GM23338 (cell line): ENCODE measurements around the gene MGRN1. TPM values are rescaled to one million over a fixed set of nuclear protein-coding genes. Genes with fewer than 3 reads are reported as not detected.

Source experiments
- ATAC-seq: fragments of 200-7000 bp; cut with Tn5 transposase; 3 replicates; pipeline ENCODE4 v1.9.1; 2020
- DNase-seq: peaks from one replicate; pipeline ENCODE4 v3.0.0-alpha.2; 2015; ENCODE audit warnings: low spot score
- H2AFZ ChIP-seq: fragments of 200-600 bp; sonication (generic); 2 replicates; pipeline ENCODE4 v1.8.0; 2016; ENCODE audit warnings: antibody characterized with exemption, mild to moderate bottlenecking, moderate library complexity
- H3F3A ChIP-seq: fragments of 200-600 bp; sonication (generic); replicated peaks from 2 replicates; pipeline ENCODE4 v1.8.0; 2017; ENCODE audit warnings: antibody characterized with exemption, mixed run types, low read depth
- H3K27ac ChIP-seq: fragments of 200-600 bp; sonication (generic); 2 replicates; pipeline ENCODE4 v1.6.1; 2016; ENCODE audit warnings: low read depth
- H3K27me3 ChIP-seq: fragments of 200-600 bp; sonication (generic); 2 replicates; pipeline ENCODE4 v1.8.0; 2016; ENCODE audit warnings: mild to moderate bottlenecking, mixed run types, moderate library complexity; ENCODE audit not compliant: insufficient read depth
- H3K36me3 ChIP-seq: fragments of 200-600 bp; sonication (generic); 2 replicates; pipeline ENCODE4 v1.8.0; 2016; ENCODE audit warnings: mild to moderate bottlenecking; ENCODE audit not compliant: insufficient read depth
- H3K4me1 ChIP-seq: fragments of 200-600 bp; sonication (generic); 2 replicates; pipeline ENCODE4 v1.8.0; 2016; ENCODE audit warnings: mild to moderate bottlenecking, moderate library complexity; ENCODE audit not compliant: insufficient read depth
- H3K4me2 ChIP-seq: fragments of 200-600 bp; sonication (generic); 2 replicates; pipeline ENCODE4 v1.7.1; 2017; ENCODE audit warnings: mixed run types
- H3K4me3 ChIP-seq: fragments of 200-600 bp; sonication (generic); 2 replicates; pipeline ENCODE4 v1.6.1; 2016; ENCODE audit warnings: mixed run types
- H3K79me2 ChIP-seq: fragments of 200-600 bp; sonication (generic); replicated peaks from 2 replicates; pipeline ENCODE4 v1.8.0; 2017; ENCODE audit warnings: mild to moderate bottlenecking; ENCODE audit not compliant: insufficient read depth
- H3K9me2 ChIP-seq: fragments of 200-600 bp; sonication (generic); 2 replicates; pipeline ENCODE4 v1.8.0; 2017; ENCODE audit not compliant: insufficient read depth
- H4K20me1 ChIP-seq: fragments of 200-600 bp; sonication (generic); replicated peaks from 2 replicates; pipeline ENCODE4 v1.8.0; 2017; ENCODE audit warnings: mild to moderate bottlenecking; ENCODE audit not compliant: insufficient read depth
- H3K27ac Mint-ChIP-seq: 2 replicates; pipeline ENCODE4 v1.8.0; 2020; ENCODE audit warnings: inconsistent platforms, mild to moderate bottlenecking, moderate library complexity, mixed read lengths
- H3K27me3 Mint-ChIP-seq: 3 replicates; pipeline ENCODE4 v1.8.0; 2022; ENCODE audit warnings: low read depth, mild to moderate bottlenecking, moderate library complexity, mixed read lengths, inconsistent platforms; ENCODE audit not compliant: insufficient read depth, poor library complexity
- H3K36me3 Mint-ChIP-seq: 3 replicates; pipeline ENCODE4 v1.8.0; 2021; ENCODE audit warnings: low read depth, mild to moderate bottlenecking, inconsistent platforms, moderate library complexity, mixed read lengths
- H3K4me1 Mint-ChIP-seq: 3 replicates; pipeline ENCODE4 v1.8.0; 2020; ENCODE audit warnings: mild to moderate bottlenecking, inconsistent platforms, mixed read lengths
- H3K4me3 Mint-ChIP-seq: 3 replicates; pipeline ENCODE4 v1.8.0; 2021; ENCODE audit warnings: moderate library complexity, mild to moderate bottlenecking, inconsistent platforms, mixed read lengths
- H3K9me3 Mint-ChIP-seq: 3 replicates; pipeline ENCODE4 v1.8.0; 2020; ENCODE audit warnings: moderate library complexity, mild to moderate bottlenecking, inconsistent platforms, mixed read lengths
- EZH2 ChIP-seq: fragments of 200-600 bp; sonication (generic); IDR thresholded peaks from one replicate; pipeline ENCODE4 v1.8.0; 2017; ENCODE audit warnings: antibody characterized with exemption, mild to moderate bottlenecking, low read depth; ENCODE audit not compliant: unreplicated experiment
- JUNB ChIP-seq: IDR thresholded peaks from one replicate; pipeline ENCODE4 v1.6.1; 2016; ENCODE audit warnings: antibody characterized with exemption; ENCODE audit not compliant: unreplicated experiment
- NANOG ChIP-seq: IDR thresholded peaks from 2 replicates; pipeline ENCODE4 v1.6.1; 2016; ENCODE audit warnings: antibody characterized with exemption, borderline replicate concordance
- POLR2AphosphoS5 ChIP-seq: IDR thresholded peaks from 2 replicates; pipeline ENCODE4 v1.6.1; 2016; ENCODE audit warnings: antibody characterized with exemption, low read depth
- STAT1 ChIP-seq: IDR thresholded peaks from one replicate; pipeline ENCODE4 v1.6.1; 2016; ENCODE audit warnings: antibody characterized with exemption; ENCODE audit not compliant: unreplicated experiment
- ZNF331 ChIP-seq: fragments of 250-450 bp; sonication (Bioruptor Pico); IDR thresholded peaks from 2 replicates; pipeline ENCODE4 v1.5.0; 2020; ENCODE audit warnings: low read depth, mild to moderate bottlenecking, moderate library complexity
- polyA plus RNA-seq: library from polyadenylated mRNA; unstranded; fragments of >200 nt; fragmentation: Nextera tagmentation; extraction: Ambion mirVana; gene quantifications from 2 replicates; pipeline ENCODE4 v1.2.1, GENCODE V29; 2016
- total RNA-seq: library from RNA; depleted of rRNA; stranded (reverse); fragments of >200 nt; shearing (Covaris generic); gene quantifications from 2 replicates; pipeline ENCODE4 v1.2.3, GENCODE V29; 2014
- TF ChIP-seq, protein P1 (sequence below): IDR thresholded peaks from one replicate; pipeline ENCODE4 v1.6.1; 2018; ENCODE audit warnings: antibody characterized with exemption; ENCODE audit not compliant: unreplicated experiment
- TF ChIP-seq, protein P2 (sequence below): fragments of 250-450 bp; sonication (Bioruptor Pico); IDR thresholded peaks from 2 replicates; pipeline ENCODE4 v1.5.0; 2020; ENCODE audit warnings: mild to moderate bottlenecking, moderate library complexity
- TF ChIP-seq, protein P3 (sequence below), 2 experiments: fragments of 200-600 bp in 1 of 2; sonication (generic) in 1 of 2; conservative IDR thresholded peaks; 2 replicates each; pipeline versions ENCODE4 v1.5.1 to v1.6.1; 2016 to 2017; ENCODE audit warnings: antibody characterized with exemption in 2 of 2, low read depth in 2 of 2, mild to moderate bottlenecking in 2 of 2, moderate library complexity in 1 of 2

The MGRN1 gene
- total and polyA plus RNA-seq, 2 experiments from 2014 or later: 13.1 to 71.8 TPM

DNA sequence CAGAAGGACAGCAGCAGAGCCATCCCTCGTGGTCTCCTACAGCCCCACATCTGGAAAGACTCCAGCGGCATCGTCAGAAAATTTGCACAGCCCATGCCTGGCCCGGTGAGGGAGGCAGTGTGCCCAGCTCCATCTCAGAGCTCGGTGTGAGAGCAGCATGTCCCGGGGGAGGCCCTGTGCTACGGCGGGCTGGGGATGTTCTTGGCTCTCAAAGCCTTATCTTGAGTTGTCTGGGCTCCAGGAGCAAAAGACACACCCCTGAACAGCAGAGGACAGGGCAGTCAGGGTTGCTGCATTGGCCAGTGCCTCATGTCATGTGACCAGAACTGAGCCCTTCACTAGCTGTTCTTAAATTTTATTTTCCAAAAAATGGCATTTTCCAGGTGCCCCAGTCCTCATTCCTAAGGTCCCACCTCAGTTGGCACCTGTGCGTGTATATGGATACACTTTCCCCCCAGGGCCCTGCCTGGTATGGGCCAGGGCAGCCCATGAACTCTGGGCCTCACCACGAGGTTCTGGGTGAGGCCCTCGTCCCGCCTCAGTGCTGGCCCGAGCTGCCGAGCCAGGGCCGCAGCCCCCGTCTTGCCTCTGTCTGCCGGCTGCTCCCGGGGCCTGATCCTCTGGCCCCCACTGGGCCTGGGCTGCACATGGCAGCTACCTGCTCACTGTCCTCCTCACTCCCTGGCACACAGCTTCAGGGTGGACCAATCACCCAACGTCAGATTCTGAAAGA is 71.7 kb downstream of the MGRN1 start:
- no peaks in the 10 kb centered on the region for H3K27me3 ChIP-seq
- no peak overlapping the region; the same call in 1 of the 2 replicates for H3K27ac Mint-ChIP-seq
- H3K4me2 ChIP-seq: no peak overlapping the region
- DNase-seq (no peak), ATAC-seq (no peak)
- no peak overlapping the region for H2AFZ ChIP-seq
- H3K4me1 Mint-ChIP-seq: peaks cover 6% of the 10 kb centered on the region; the same call in 1 of the 3 replicates
- TF ChIP-seq JUNB: no peak
- TF ChIP-seq STAT1: no peak
- TF ChIP-seq NANOG: no peak
- TF ChIP-seq, protein P1, sequence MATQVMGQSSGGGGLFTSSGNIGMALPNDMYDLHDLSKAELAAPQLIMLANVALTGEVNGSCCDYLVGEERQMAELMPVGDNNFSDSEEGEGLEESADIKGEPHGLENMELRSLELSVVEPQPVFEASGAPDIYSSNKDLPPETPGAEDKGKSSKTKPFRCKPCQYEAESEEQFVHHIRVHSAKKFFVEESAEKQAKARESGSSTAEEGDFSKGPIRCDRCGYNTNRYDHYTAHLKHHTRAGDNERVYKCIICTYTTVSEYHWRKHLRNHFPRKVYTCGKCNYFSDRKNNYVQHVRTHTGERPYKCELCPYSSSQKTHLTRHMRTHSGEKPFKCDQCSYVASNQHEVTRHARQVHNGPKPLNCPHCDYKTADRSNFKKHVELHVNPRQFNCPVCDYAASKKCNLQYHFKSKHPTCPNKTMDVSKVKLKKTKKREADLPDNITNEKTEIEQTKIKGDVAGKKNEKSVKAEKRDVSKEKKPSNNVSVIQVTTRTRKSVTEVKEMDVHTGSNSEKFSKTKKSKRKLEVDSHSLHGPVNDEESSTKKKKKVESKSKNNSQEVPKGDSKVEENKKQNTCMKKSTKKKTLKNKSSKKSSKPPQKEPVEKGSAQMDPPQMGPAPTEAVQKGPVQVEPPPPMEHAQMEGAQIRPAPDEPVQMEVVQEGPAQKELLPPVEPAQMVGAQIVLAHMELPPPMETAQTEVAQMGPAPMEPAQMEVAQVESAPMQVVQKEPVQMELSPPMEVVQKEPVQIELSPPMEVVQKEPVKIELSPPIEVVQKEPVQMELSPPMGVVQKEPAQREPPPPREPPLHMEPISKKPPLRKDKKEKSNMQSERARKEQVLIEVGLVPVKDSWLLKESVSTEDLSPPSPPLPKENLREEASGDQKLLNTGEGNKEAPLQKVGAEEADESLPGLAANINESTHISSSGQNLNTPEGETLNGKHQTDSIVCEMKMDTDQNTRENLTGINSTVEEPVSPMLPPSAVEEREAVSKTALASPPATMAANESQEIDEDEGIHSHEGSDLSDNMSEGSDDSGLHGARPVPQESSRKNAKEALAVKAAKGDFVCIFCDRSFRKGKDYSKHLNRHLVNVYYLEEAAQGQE: no peak
- no peak for TF ChIP-seq EZH2
- no peak for TF ChIP-seq ZNF331 (CRISPR knock-in tag)
- TF ChIP-seq, protein P2, sequence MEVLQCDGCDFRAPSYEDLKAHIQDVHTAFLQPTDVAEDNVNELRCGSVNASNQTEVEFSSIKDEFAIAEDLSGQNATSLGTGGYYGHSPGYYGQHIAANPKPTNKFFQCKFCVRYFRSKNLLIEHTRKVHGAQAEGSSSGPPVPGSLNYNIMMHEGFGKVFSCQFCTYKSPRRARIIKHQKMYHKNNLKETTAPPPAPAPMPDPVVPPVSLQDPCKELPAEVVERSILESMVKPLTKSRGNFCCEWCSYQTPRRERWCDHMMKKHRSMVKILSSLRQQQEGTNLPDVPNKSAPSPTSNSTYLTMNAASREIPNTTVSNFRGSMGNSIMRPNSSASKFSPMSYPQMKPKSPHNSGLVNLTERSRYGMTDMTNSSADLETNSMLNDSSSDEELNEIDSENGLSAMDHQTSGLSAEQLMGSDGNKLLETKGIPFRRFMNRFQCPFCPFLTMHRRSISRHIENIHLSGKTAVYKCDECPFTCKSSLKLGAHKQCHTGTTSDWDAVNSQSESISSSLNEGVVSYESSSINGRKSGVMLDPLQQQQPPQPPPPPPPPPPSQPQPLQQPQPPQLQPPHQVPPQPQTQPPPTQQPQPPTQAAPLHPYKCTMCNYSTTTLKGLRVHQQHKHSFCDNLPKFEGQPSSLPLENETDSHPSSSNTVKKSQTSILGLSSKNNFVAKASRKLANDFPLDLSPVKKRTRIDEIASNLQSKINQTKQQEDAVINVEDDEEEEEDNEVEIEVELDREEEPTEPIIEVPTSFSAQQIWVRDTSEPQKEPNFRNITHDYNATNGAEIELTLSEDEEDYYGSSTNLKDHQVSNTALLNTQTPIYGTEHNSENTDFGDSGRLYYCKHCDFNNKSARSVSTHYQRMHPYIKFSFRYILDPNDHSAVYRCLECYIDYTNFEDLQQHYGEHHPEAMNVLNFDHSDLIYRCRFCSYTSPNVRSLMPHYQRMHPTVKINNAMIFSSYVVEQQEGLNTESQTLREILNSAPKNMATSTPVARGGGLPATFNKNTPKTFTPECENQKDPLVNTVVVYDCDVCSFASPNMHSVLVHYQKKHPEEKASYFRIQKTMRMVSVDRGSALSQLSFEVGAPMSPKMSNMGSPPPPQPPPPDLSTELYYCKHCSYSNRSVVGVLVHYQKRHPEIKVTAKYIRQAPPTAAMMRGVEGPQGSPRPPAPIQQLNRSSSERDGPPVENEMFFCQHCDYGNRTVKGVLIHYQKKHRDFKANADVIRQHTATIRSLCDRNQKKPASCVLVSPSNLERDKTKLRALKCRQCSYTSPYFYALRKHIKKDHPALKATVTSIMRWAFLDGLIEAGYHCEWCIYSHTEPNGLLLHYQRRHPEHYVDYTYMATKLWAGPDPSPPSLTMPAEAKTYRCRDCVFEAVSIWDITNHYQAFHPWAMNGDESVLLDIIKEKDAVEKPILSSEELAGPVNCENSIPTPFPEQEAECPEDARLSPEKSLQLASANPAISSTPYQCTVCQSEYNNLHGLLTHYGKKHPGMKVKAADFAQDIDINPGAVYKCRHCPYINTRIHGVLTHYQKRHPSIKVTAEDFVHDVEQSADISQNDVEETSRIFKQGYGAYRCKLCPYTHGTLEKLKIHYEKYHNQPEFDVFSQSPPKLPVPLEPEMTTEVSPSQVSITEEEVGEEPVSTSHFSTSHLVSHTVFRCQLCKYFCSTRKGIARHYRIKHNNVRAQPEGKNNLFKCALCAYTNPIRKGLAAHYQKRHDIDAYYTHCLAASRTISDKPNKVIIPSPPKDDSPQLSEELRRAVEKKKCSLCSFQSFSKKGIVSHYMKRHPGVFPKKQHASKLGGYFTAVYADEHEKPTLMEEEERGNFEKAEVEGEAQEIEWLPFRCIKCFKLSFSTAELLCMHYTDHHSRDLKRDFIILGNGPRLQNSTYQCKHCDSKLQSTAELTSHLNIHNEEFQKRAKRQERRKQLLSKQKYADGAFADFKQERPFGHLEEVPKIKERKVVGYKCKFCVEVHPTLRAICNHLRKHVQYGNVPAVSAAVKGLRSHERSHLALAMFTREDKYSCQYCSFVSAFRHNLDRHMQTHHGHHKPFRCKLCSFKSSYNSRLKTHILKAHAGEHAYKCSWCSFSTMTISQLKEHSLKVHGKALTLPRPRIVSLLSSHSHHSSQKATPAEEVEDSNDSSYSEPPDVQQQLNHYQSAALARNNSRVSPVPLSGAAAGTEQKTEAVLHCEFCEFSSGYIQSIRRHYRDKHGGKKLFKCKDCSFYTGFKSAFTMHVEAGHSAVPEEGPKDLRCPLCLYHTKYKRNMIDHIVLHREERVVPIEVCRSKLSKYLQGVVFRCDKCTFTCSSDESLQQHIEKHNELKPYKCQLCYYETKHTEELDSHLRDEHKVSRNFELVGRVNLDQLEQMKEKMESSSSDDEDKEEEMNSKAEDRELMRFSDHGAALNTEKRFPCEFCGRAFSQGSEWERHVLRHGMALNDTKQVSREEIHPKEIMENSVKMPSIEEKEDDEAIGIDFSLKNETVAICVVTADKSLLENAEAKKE: no peak
- TF ChIP-seq, protein P3, sequence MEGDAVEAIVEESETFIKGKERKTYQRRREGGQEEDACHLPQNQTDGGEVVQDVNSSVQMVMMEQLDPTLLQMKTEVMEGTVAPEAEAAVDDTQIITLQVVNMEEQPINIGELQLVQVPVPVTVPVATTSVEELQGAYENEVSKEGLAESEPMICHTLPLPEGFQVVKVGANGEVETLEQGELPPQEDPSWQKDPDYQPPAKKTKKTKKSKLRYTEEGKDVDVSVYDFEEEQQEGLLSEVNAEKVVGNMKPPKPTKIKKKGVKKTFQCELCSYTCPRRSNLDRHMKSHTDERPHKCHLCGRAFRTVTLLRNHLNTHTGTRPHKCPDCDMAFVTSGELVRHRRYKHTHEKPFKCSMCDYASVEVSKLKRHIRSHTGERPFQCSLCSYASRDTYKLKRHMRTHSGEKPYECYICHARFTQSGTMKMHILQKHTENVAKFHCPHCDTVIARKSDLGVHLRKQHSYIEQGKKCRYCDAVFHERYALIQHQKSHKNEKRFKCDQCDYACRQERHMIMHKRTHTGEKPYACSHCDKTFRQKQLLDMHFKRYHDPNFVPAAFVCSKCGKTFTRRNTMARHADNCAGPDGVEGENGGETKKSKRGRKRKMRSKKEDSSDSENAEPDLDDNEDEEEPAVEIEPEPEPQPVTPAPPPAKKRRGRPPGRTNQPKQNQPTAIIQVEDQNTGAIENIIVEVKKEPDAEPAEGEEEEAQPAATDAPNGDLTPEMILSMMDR (conservative IDR thresholded peaks at IDR 0.05; ENCODE audit: low read depth in 2 of 2): no peak
- no peak; the same call in 1 of the 2 replicates for TF ChIP-seq POLR2AphosphoS5
- no peaks in the 10 kb centered on the region; the same call in 1 of the 2 replicates for H3K4me1 ChIP-seq
- H3K27me3 Mint-ChIP-seq: peaks cover 11% of the 10 kb centered on the region
- H3K4me3 Mint-ChIP-seq: no peak overlapping the region
- peaks cover 38% of the 10 kb centered on the region for H3K36me3 Mint-ChIP-seq
- no peaks in the 10 kb centered on the region; the same call in 1 of the 2 replicates for H4K20me1 ChIP-seq
- H3K9me3 Mint-ChIP-seq: no peaks in the 10 kb centered on the region; the same call in 2 of the 3 replicates
- no peaks in the 10 kb centered on the region for H3K79me2 ChIP-seq
- H3K27ac ChIP-seq: no peak overlapping the region
- H3K36me3 ChIP-seq: peaks cover 9% of the 10 kb centered on the region; the same call in 1 of the 2 replicates
- H3K9me2 ChIP-seq: no peaks in the 10 kb centered on the region
- H3F3A ChIP-seq: peaks cover 5% of the 10 kb centered on the region
- H3K4me3 ChIP-seq: no peak overlapping the region
